GM12801 (cell line): ENCODE results near the gene TOPAZ1.

Experiments used
- TF ChIP-seq, protein P1 (sequence below): IDR thresholded peaks from one replicate; pipeline ENCODE4 v1.5.1; 2011; ENCODE audit warnings: control low read depth; ENCODE audit not compliant: insufficient read length; ENCODE audit errors: extremely low read depth

TOPAZ1 gene

DNA sequence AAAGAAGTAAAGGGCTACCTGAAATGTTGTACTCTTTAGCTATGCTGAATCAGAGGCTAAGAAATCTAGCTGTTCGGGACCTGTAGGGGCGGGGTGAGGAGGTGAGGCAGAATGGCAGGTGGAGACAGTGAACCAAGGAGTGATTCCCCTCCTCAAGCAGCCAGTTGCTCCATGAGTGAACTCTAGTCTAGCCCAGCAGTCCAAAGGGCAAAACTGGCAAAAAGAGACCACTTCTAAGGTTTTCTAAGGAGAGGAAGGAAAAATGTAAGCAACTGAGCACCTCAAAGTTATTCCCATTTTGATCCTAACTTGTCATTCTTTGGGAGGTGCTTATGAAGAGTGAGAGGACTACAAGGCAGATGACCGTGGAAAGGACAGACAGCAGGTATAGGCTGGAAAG, 19.3 kb upstream of the TOPAZ1 start:
- TF ChIP-seq, protein P1, sequence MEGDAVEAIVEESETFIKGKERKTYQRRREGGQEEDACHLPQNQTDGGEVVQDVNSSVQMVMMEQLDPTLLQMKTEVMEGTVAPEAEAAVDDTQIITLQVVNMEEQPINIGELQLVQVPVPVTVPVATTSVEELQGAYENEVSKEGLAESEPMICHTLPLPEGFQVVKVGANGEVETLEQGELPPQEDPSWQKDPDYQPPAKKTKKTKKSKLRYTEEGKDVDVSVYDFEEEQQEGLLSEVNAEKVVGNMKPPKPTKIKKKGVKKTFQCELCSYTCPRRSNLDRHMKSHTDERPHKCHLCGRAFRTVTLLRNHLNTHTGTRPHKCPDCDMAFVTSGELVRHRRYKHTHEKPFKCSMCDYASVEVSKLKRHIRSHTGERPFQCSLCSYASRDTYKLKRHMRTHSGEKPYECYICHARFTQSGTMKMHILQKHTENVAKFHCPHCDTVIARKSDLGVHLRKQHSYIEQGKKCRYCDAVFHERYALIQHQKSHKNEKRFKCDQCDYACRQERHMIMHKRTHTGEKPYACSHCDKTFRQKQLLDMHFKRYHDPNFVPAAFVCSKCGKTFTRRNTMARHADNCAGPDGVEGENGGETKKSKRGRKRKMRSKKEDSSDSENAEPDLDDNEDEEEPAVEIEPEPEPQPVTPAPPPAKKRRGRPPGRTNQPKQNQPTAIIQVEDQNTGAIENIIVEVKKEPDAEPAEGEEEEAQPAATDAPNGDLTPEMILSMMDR, result no peak

DNA sequence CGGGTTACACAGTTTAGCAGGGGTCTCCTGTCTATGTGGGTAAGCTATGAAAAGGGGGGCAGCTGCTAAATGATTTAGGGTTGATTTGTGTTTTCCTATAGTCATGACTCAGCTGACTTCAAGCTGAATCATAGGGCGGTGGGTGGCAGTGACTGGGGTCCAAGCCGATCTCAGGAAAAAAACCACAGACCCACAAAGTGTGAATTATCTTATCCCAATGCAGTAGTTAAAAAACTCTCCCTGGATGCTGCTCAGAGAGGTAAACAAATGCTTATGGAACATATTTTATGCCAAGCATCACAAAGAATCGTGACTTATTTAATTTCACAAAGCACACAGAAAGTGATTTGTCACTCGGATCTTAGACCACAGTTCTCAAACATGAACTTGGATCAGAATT, 18.4 kb upstream of the TOPAZ1 start:
- TF ChIP-seq, protein P1, result no peak

DNA sequence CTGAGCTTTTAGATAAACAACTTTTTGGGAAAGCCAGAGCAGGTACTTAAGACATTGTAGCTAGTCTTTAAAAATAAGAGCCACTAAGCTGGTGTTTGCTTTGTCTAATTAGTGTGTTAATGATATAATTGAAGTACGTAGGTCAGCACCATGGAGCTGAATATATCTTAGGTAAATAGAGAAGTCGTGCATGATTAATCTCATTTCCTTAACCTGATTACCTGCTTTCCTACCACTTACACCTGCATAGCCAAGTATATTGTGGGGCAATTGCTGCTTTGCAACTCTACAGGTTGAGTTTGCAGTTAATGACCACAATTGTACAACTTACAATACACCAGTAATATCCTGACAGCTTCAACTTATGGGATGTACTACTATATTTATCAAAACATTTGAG, 17.6 kb upstream of the TOPAZ1 start:
- TF ChIP-seq, protein P1, result no peak

DNA sequence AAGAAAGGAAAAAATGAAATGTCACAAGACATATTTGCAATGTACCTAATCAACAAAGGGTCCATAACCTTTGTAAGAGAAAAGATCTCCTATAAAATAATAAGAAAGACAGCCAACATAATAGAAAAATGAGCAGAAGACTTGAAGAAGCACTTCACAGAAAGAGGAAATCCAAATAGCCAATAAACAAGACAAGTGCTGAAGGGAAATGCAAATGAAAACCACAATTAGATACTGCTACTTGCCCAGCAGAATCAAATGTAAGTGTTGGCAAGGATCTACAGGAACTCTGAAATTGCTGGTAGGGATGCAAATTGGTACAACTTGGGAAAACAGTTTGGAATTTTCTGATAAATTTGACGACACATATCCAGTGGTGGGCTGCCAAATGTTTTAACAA, 15.1 kb upstream of the TOPAZ1 start:
- TF ChIP-seq, protein P1, result no peak

DNA sequence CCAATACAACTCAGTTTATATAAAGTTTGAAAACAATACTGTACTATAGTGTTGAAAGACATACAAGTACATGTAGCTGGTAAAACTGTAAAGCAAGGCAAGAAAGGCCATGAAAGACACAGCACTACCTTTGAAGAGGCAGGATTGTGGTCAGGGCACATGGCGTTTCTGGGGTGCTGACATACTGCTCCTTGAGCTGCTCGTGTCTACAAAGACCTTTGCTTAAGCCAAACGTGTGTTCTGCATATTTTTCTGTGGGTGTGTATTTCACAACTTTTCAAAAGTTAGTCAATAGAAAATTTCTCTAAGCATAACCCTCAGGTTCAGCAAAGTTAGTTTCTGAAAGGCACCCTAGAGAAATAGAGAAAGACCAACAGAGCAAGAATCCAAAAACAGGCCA, 14.1 kb upstream of the TOPAZ1 start:
- TF ChIP-seq, protein P1, result no peak

DNA sequence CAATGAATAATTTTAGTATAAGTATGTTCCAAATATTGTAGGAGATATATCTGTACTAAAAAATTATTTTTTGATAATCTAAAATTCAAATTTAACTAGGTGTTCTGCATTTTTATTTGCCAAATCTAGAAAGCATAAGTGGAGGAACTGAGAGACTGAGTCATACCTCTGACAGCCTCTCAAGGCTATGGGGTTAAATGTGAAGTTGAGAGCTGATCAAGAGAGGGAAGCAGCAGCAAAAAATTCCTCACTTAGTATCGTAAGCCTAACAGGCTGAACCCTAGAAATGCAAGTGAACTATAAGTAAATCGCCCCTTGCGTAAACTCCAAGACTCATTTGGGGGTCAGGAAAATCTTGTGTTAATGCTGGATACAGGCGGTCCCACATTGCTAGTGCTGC, 12.8 kb upstream of the TOPAZ1 start:
- TF ChIP-seq, protein P1, result no peak

DNA sequence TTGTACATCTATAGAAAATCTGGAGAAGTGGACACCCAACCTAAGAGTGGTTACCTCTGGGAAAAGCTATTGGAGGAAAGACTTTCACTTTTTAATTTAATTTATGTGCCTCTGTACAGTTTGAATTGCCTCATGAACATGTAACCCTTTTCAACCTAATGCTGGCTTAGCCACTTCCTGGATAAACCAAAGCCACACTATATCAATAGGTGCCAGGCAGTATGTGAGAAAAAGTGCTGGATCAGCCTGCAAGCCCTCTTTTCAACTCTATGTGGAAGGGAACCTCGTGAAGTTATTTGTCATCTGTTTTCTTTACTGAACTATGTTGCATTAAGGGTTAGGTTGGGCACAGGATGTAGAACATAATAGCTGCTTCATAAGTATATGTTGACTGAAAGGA, 9.3 kb upstream of the TOPAZ1 start:
- TF ChIP-seq, protein P1, result no peak
